ENCODE data around the gene ALKBH2. TPM values are rescaled to one million over a fixed set of nuclear protein-coding genes. Genes with fewer than 3 reads are reported as not detected.

ALKBH2 gene
- 45.2 to 52.4 TPM (median 51.2 TPM) in 5 replicates for total RNA-seq (2022; extraction: Qiagen RNA extraction)

GRCh38 chr12:109093022-109093918 is at the start of gene ALKBH2:
ALKBH2 (minus strand) TSS chr12:109093472; CDS start chr12:109092786, 686 bp downstream.

GRCh38 chr12:109115758-109116610 is 22.7 kb upstream of the ALKBH2 start, which contains the start of gene ACACB:
ACACB (plus strand) TSS chr12:109116587; CDS start chr12:109139406, 22,819 bp downstream.

GRCh38 chr12:109097435-109098182 is 4.3 kb upstream of the ALKBH2 start, which contains the start of gene UNG:
UNG (plus strand) TSS chr12:109097597; CDS start chr12:109097680, 83 bp downstream.

GRCh38 chr12:109052414-109053323 is 40.6 kb downstream of the ALKBH2 start, which contains the start of gene USP30:
USP30 (plus strand) TSS chr12:109052576; CDS start chr12:109052679, 103 bp downstream.

Other genes starting within 250 kb of the ALKBH2 start
- 14.5 to 23.0 TPM (median 21.0 TPM) in 5 replicates for gene SSH1, start 235.9 kb downstream of the ALKBH2 start, total RNA-seq (2022; extraction: Qiagen RNA extraction)
- not detected in 5 replicates for gene DAO, start 213.4 kb downstream of the ALKBH2 start, total RNA-seq (2022; extraction: Qiagen RNA extraction)
- not detected in 5 replicates for gene SVOP, start 72.4 kb downstream of the ALKBH2 start, total RNA-seq (2022; extraction: Qiagen RNA extraction)
- gene USP30, start 40.9 kb downstream of the ALKBH2 start, total RNA-seq (2022; extraction: Qiagen RNA extraction), result 7.0 to 9.4 TPM (median 7.3 TPM) in 5 replicates
- gene UNG, start 4.1 kb upstream of the ALKBH2 start, total RNA-seq (2022; extraction: Qiagen RNA extraction), result 86.9 to 98.2 TPM (median 89.4 TPM) in 5 replicates
- 8.7 to 17.7 TPM (median 12.4 TPM) in 5 replicates for gene ACACB, start 23.1 kb upstream of the ALKBH2 start, total RNA-seq (2022; extraction: Qiagen RNA extraction)
- 0.03 to 0.08 TPM (median 0.03 TPM) in 3 of 5 replicates, not detected in the others for gene FOXN4, start 215.8 kb upstream of the ALKBH2 start, total RNA-seq (2022; extraction: Qiagen RNA extraction)